Neutrophil (primary cell): ENCODE results near the gene MSANTD7.

Experiments
- H3K27ac ChIP-seq: fragments of 200-600 bp; sonication (generic); 2 replicates; pipeline ENCODE4 v1.5.1; 2016; ENCODE audit warnings: mild to moderate bottlenecking, moderate library complexity
- H3K27me3 ChIP-seq: fragments of 200-600 bp; sonication (generic); 2 replicates; pipeline ENCODE4 v1.6.0; 2016; ENCODE audit warnings: mild to moderate bottlenecking
- H3K36me3 ChIP-seq: fragments of 200-600 bp; sonication (generic); 2 replicates; pipeline ENCODE4 v1.5.1; 2017
- H3K4me1 ChIP-seq, 2 experiments: fragments of 200-600 bp in 1 of 2; sonication (generic) in 1 of 2; 1 replicate in 1 of 2; 2 replicates in 1 of 2; pipeline versions ENCODE4 v1.5.1 to v1.6.1; 2013 to 2016; ENCODE audit warnings: low read depth in 1 of 2, low read length in 1 of 2, mild to moderate bottlenecking in 1 of 2, moderate library complexity in 1 of 2; ENCODE audit not compliant: control insufficient read depth in 1 of 2, insufficient read depth in 1 of 2
- H3K4me3 ChIP-seq, 2 experiments: fragments of 200-600 bp in 1 of 2; sonication (generic) in 1 of 2; 1 replicate in 1 of 2; 2 replicates in 1 of 2; pipeline ENCODE4 v1.5.1; 2013 to 2016; ENCODE audit warnings: low read depth in 1 of 2, low read length in 1 of 2, mild to moderate bottlenecking in 1 of 2, moderate library complexity in 1 of 2
- H3K9me3 ChIP-seq: fragments of 200-600 bp; sonication (generic); 2 replicates; pipeline ENCODE4 v1.5.1; 2016
- CTCF ChIP-seq: fragments of 200-600 bp; sonication (generic); IDR thresholded peaks from 2 replicates; pipeline ENCODE4 v1.5.1; 2016; ENCODE audit warnings: antibody characterized with exemption

MSANTD7 gene

GRCh38 chr10:14873090-14873760 lies 35.1 kb downstream of the MSANTD7 start:
- H3K27me3 ChIP-seq = no peaks in the 10 kb centered on the region
- peaks cover 17% of the 10 kb centered on the region for H3K36me3 ChIP-seq
- no peak overlapping the region for H3K27ac ChIP-seq
- H3K9me3 ChIP-seq = no peaks in the 10 kb centered on the region
- no peak for TF ChIP-seq CTCF
- peaks cover 10 to 11% of the 10 kb centered on the region in 2 experiments for H3K4me1 ChIP-seq
- no peak overlapping the region for H3K4me3 ChIP-seq

GRCh38 chr10:14875941-14876340 lies 37.8 kb downstream of the MSANTD7 start:
- Histone ChIP-seq H3K27me3 (peaks cover 6% of the 10 kb centered on the region), H3K27ac (no peak overlapping the region), H3K9me3 (no peaks in the 10 kb centered on the region), H3K4me3 (no peak overlapping the region), H3K4me1 (peaks cover 25 to 28% of the 10 kb centered on the region in 2 experiments), H3K36me3 (no peaks in the 10 kb centered on the region)
- no peak for TF ChIP-seq CTCF

GRCh38 chr10:14876764-14877163 lies 38.7 kb downstream of the MSANTD7 start:
- H3K36me3 ChIP-seq = no peaks in the 10 kb centered on the region
- peaks cover 25 to 28% of the 10 kb centered on the region in 2 experiments for H3K4me1 ChIP-seq
- peaks cover 6% of the 10 kb centered on the region for H3K27me3 ChIP-seq
- H3K4me3 ChIP-seq = no peak overlapping the region
- no peaks in the 10 kb centered on the region for H3K9me3 ChIP-seq
- no peak for TF ChIP-seq CTCF
- no peak overlapping the region for H3K27ac ChIP-seq

GRCh38 chr10:14878266-14879123 lies 40.4 kb downstream of the MSANTD7 start, which contains the start of gene SUV39H2:
Gene SUV39H2 (plus strand): TSS chr10:14878866. CDS start chr10:14878889, 23 bp downstream.
- peaks cover 25 to 28% of the 10 kb centered on the region in 2 experiments for H3K4me1 ChIP-seq
- peak within 1 kb of the TSS; percentile 75 for H3K27ac ChIP-seq
- TF ChIP-seq CTCF = peak; percentile 32
- peak within 1 kb of the TSS; percentile 93 to 96 for H3K4me3 ChIP-seq
- no peaks in the 10 kb centered on the region for H3K9me3 ChIP-seq
- peaks cover 6% of the 10 kb centered on the region for H3K27me3 ChIP-seq
- no peaks in the 10 kb centered on the region for H3K36me3 ChIP-seq

- TF ChIP-seq CTCF = no peak
- peak overlapping the region; percentile 93 to 96 for H3K4me3 ChIP-seq
- H3K4me1 ChIP-seq = peaks cover 25 to 28% of the 10 kb centered on the region in 2 experiments
- no peaks in the 10 kb centered on the region for H3K9me3 ChIP-seq
- H3K36me3 ChIP-seq = no peaks in the 10 kb centered on the region
- H3K27ac ChIP-seq = peak overlapping the region; percentile 75
- peaks cover 6% of the 10 kb centered on the region for H3K27me3 ChIP-seq
Measured at GRCh38 chr10:14879124-14879927, 41.2 kb downstream of the MSANTD7 start.
